ENCODE measurements around the gene EHMT1. TPM values are rescaled to one million over a fixed set of nuclear protein-coding genes. Genes with fewer than 3 reads are reported as not detected.
A peak's percentile ranks its signal among the peaks of the same experiment; 100 is the strongest.

EHMT1 gene
- total and polyA plus RNA-seq, 2 of the 8 experiments (the other 6 are each of a cell fraction or from before 2014, with no cell fraction given) = 95.7 to 163 TPM

DNA sequence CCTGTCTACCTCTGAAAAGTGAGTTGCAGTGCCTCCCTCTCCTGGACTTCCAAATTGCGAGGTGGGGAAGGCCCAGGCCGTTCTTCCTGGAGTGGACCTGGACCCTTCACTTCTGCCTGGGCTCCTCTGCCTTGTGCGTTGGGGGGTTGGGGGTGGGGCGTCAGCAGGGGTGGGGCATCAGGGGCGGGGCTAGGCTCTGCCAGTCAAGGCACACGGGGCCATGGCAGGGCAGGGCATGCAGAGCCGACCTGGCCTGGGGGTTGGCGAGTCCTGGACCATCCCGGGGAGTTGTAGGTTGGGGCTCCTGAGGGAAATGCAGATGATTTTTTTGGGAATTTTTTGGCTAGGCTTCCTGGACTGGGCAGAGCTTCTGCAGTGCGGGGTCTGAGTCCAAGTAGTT is 87.1 kb downstream of the EHMT1 start:
- Histone ChIP-seq H3K79me1 (ENCODE audit: low read depth, low read length) (peaks cover 29% of the 10 kb centered on the region), H3K23ac (ENCODE audit: insufficient read length) (no peak overlapping the region), H3K56ac (replicated peaks; ENCODE audit: insufficient read length, low read depth, low read length) (no peak overlapping the region), H4K20me1 (replicated peaks in 1 of 2; ENCODE audit: control insufficient read depth in 1 of 2, insufficient read depth in 2 of 2, low read length in 2 of 2) (peaks cover 20 to 24% of the 10 kb centered on the region in 2 experiments), H2AK5ac (ENCODE audit: low read depth, low read length) (no peak overlapping the region), H3K4me3 (ENCODE audit: extremely low read depth in 1 of 4, insufficient read depth in 2 of 4, low read depth in 3 of 4, low read length in 4 of 4) (no peak overlapping the region), H3K36me3 (ENCODE audit: control insufficient read depth in 2 of 4, insufficient read depth in 4 of 4, low read length in 3 of 4) (peaks cover 0 to 9% (median 3%) of the 10 kb centered on the region in 4 experiments; a peak in 3 of 8 replicates), H3K27ac (ENCODE audit: low read depth, low read length) (no peak overlapping the region), H3K27me3 (replicated peaks in 1 of 4; ENCODE audit: control insufficient read depth in 3 of 4, extremely low read depth in 1 of 4, insufficient read depth in 3 of 4, low read length in 3 of 4) (no peaks in the 10 kb centered on the region), H3K79me2 (ENCODE audit: control insufficient read depth in 1 of 2, insufficient read depth in 2 of 2, low read length in 2 of 2) (peaks cover 9 to 87% of the 10 kb centered on the region in 2 experiments), H4K91ac (replicated peaks; ENCODE audit: insufficient read length, low read length) (no peak overlapping the region), H2BK15ac (ENCODE audit: low read length) (no peak overlapping the region), H2BK20ac (ENCODE audit: low read length) (no peak overlapping the region), H3K18ac (ENCODE audit: extremely low read depth, low read length) (no peak overlapping the region), H3K4ac (replicated peaks; ENCODE audit: insufficient read length, low read depth, low read length) (no peak overlapping the region), H4K8ac (ENCODE audit: extremely low read depth, insufficient read depth, low read length) (no peak overlapping the region), H2AFZ (ENCODE audit: low read length) (no peak overlapping the region), H3K4me1 (replicated peaks in 1 of 4; ENCODE audit: control insufficient read depth in 3 of 4, insufficient read depth in 4 of 4, low read length in 3 of 4) (peaks cover 0 to 23% (median 7%) of the 10 kb centered on the region in 4 experiments; a peak in 5 of 7 replicates), H4K5ac (ENCODE audit: insufficient read length, low read depth, low read length) (no peak overlapping the region), H2BK120ac (replicated peaks; ENCODE audit: low read depth, low read length) (no peak overlapping the region), H3K14ac (ENCODE audit: insufficient read length) (no peak overlapping the region), H3K9me3 (ENCODE audit: insufficient read depth in 2 of 2, low read depth in 1 of 2, low read length in 1 of 2) (peaks cover 15 to 18% of the 10 kb centered on the region in 2 experiments), H3K4me2 (ENCODE audit: insufficient read depth in 1 of 2, low read depth in 2 of 2, low read length in 2 of 2) (0 out of 4 replicates have a peak overlapping the region, but pooled peaks of 1 of the 2 experiments have one; percentile 10), H2BK5ac (ENCODE audit: low read depth, low read length) (peak overlapping the region; percentile 71; the same call in 1 of the 2 replicates), H2BK12ac (ENCODE audit: low read depth, low read length) (no peak overlapping the region), H3K23me2 (ENCODE audit: low read depth, low read length) (no peaks in the 10 kb centered on the region), H3K9ac (replicated peaks in 1 of 4; ENCODE audit: extremely low read depth in 1 of 4, low read depth in 3 of 4, low read length in 3 of 4) (no peak overlapping the region)
- ChIA-PET POLR2A (ENCODE audit: partially characterized antibody) (interaction anchor here (0.7 to 1.2 kb wide), 2 partner anchors 11 to 13 kb away, joined by 3 read pairs; no protein-coding TSS in a partner anchor), CTCF (ENCODE audit: partially characterized antibody) (interaction anchor here (0.9 to 1.6 kb wide), 2 partner anchors 16 to 27 kb away, joined by 3 to 5 read pairs; no protein-coding TSS in a partner anchor)
- FAIRE-seq (no peak), DNase-seq (ENCODE audit: low read depth in 1 of 2, low spot score in 2 of 2) (no peak)
- WGBS, 2 experiments (ENCODE audit: extremely low coverage in 1 of 2, insufficient coverage in 1 of 2, insufficient read length in 1 of 2, insufficient replicate concordance in 2 of 2, low coverage in 1 of 2, low lambda C conversion rate in 2 of 2, missing lambda C conversion rate in 1 of 2) = 98% methylated on average over 4 of the region's 10 CpGs; no CpG with 5 or more reads in 1 of the 2 experiments
- TF ChIP-seq BCL11A (IDR thresholded peaks at IDR 0.05; ENCODE audit: low read depth in 2 of 2, low read length in 2 of 2) (no peak), KDM4A (IDR thresholded peaks at IDR 0.05; ENCODE audit: low read depth, low read length, severe bottlenecking) (no peak), SIX5 (IDR thresholded peaks at IDR 0.05; ENCODE audit: low read depth, low read length) (no peak), RFX5 (IDR thresholded peaks at IDR 0.05; ENCODE audit: borderline replicate concordance, low read depth, low read length) (no peak), GABPA (IDR thresholded peaks at IDR 0.05; ENCODE audit: borderline replicate concordance, insufficient read depth, low read length) (no peak), FOSL1 (IDR thresholded peaks at IDR 0.05; ENCODE audit: insufficient read depth, low read depth, low read length) (no peak), JUN (IDR thresholded peaks at IDR 0.05; ENCODE audit: low read depth, low read length) (no peak)
- TF ChIP-seq, protein P1, sequence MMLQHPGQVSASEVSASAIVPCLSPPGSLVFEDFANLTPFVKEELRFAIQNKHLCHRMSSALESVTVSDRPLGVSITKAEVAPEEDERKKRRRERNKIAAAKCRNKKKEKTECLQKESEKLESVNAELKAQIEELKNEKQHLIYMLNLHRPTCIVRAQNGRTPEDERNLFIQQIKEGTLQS (IDR thresholded peaks at IDR 0.05; ENCODE audit: insufficient read depth, low read depth, low read length) = no peak

Measured in H1 (cell line).